Activated T-cell treated with anti-CD3 and anti-CD28 coated beads, Interleukin-2, amount 50 U/mL, for 4 hours (primary cell): Measurements from ENCODE around the gene DENND1B. TPM values are rescaled to one million over a fixed set of nuclear protein-coding genes. Genes with fewer than 3 reads are reported as not detected.

Experiments used
- ATAC-seq, 2 donors: fragments of 200-7000 bp; cut with Tn5 transposase; one replicate each; pipeline ENCODE4 v1.10.0; 2021
- DNase-seq: peaks from one replicate; pipeline ENCODE4 v3.0.0-alpha.2; 2020
- H3K27me3 Mint-ChIP-seq: one replicate; pipeline ENCODE4 v1.8.0; 2021; ENCODE audit warnings: low read depth, mixed read lengths
- H3K36me3 Mint-ChIP-seq: one replicate; pipeline ENCODE4 v1.8.0; 2022; ENCODE audit warnings: mixed read lengths; ENCODE audit not compliant: insufficient read depth
- H3K4me1 Mint-ChIP-seq: one replicate; pipeline ENCODE4 v1.8.0; 2021; ENCODE audit warnings: low read depth, mixed read lengths
- H3K4me3 Mint-ChIP-seq: one replicate; pipeline ENCODE4 v1.8.0; 2021; ENCODE audit warnings: mild to moderate bottlenecking, moderate library complexity, mixed read lengths
- H3K9me3 Mint-ChIP-seq: one replicate; pipeline ENCODE4 v1.8.0; 2021; ENCODE audit warnings: mixed read lengths
- total RNA-seq, 3 donors: library from RNA; stranded (reverse); gene quantifications; one replicate each; pipeline ENCODE4 v1.2.1, GENCODE V29; 2021

DENND1B gene
- total RNA-seq, 3 donors from 2014 or later: 7.7 to 9.0 (median 9.0) TPM

DNA sequence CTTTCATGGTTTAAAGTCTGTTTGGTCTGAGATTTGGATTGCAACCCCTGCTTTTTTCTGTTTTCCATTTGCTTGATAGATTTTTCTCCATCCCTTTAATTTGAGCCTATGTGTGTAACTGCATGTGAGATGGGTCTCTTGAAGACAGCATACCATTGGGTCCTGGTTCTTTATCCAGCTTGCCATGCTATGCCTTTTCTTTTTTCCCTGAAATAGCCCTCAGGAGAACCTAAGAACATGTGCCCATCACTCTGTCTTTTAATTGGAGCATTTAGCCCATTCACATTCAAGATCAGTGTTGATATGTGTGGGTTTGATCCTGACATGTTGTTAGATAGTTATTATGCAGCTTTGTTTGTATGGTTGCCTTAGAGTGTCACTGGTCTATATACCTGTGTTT lies 21.7 kb upstream of the DENND1B start:
- DNase-seq: no peak
- H3K4me1 Mint-ChIP-seq: no peaks in the 10 kb centered on the region
- H3K36me3 Mint-ChIP-seq: peaks cover 3% of the 10 kb centered on the region
- H3K27me3 Mint-ChIP-seq: no peaks in the 10 kb centered on the region
- H3K9me3 Mint-ChIP-seq: peaks cover 27% of the 10 kb centered on the region
- ATAC-seq: no peak
- no peak overlapping the region for H3K4me3 Mint-ChIP-seq

DNA sequence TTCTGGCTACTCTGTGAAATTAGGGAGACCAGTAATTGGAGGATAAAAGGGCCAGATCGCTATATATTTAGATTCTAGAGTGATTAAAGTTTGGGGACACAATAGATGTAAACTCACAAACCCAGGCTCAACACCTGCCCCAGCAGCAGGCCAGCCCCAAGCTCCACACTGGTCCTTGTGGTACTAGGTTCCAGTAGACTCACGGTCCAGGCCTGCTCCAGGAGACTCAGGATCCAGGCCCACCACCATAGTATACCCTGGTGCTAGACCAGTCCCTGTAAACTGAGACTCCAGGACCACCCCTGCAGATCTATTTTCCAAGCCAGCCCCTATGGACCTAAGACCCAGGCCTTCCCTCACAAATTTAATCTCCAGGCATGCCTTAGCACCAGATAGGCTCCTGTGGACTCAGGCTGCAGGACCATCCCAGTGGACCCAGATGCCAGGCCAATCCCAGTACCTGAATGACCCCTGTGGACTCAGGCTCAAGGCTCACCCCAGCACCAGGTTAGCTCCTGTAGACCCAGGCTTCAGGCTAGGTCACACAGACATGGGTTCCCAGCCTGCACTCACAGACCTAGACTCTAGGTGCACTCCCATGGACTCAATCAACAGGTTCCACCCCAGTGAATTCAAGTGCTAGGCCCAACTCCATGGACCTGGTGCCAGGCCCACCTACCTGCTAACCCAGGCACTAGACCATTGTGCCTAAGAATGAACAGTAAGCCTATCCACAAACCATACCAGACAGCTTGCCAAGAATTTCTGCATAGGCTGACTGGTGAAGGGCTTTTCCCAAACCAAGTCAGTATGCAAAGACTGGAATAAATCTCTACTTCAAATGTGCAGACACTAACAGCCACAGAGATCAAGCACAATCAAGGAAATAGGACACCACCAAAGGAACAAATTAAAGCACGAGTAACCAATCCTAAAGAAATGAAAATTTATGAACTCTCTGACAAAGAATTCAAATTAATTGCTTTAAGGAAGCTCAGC lies 13.8 kb upstream of the DENND1B start:
- DNase-seq: no peak
- no peaks in the 10 kb centered on the region for H3K36me3 Mint-ChIP-seq
- no peaks in the 10 kb centered on the region for H3K27me3 Mint-ChIP-seq
- no peaks in the 10 kb centered on the region for H3K9me3 Mint-ChIP-seq
- H3K4me1 Mint-ChIP-seq: no peaks in the 10 kb centered on the region
- peak in 1 of 2 donors; percentile 27 for ATAC-seq
- no peak overlapping the region for H3K4me3 Mint-ChIP-seq

DNA sequence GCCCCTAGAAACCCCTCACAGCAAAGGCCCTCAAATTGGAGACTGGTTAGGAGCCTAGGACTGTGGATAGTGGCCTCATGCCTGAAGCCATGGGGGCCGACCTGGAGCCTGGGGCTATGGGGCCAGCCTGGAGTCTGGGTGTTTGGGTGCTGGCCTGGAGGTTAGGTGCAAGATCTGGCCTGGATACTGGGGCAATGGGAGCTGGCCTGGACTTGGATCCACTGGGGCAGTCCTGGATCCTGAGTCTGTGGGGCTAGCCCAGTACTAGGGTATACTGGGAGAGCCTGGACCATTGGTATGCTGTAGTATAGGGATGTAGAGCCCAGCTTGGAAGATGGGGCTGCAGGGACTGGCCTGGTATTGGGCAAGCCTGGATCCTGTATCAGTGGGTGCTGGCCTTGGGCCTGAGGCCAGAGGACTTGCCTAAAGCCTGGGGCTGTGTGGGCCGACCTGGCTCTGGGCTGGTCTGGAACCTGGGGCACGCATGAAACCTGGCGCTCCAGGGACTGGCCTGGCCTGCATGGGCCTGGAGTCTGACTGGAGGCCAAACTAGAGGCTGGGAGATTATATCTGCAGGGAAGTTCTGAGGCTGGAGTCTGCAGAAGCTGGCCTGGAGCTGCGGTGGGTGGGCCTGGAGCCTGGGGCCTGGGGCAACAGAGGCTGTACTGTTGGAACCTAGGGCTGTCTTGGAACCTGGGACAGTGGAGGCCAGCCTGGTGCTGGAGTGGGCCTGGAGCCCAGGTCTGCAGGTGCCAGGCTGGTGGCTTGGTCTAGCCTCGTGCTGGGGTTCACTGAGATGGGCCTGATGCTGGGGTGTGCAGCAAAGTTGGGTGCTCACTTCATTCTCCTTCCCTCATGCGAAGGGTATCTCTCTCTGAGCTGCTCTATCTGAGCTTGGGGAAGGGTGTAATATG lies 12.6 kb upstream of the DENND1B start:
- Mint-ChIP-seq H3K4me3 (no peak overlapping the region), H3K36me3 (no peaks in the 10 kb centered on the region), H3K4me1 (no peaks in the 10 kb centered on the region), H3K9me3 (no peaks in the 10 kb centered on the region), H3K27me3 (no peaks in the 10 kb centered on the region)
- ATAC-seq (no peak), DNase-seq (no peak)

DNA sequence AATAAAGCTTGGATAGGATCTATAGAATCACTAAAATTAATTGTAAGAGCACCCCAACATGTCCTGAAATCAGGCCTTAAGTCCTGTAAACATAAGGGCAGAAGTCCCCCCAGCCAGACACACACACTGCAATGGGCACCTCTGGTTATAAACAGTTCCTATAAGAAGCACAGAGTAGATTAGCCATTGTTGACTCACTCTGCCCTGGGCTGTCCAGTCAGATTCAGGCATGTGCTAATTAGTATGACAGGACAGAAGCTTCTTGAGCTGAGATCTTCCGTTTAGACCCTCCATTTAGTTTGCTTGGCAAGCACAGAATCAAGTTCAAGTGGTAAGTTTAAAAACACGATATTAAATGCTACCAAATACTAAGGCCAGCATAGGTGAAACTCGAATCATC lies 11.8 kb upstream of the DENND1B start:
- H3K27me3 Mint-ChIP-seq: no peaks in the 10 kb centered on the region
- no peaks in the 10 kb centered on the region for H3K9me3 Mint-ChIP-seq
- peaks cover 2% of the 10 kb centered on the region for H3K4me1 Mint-ChIP-seq
- DNase-seq (no peak), ATAC-seq (no peak)
- H3K36me3 Mint-ChIP-seq: no peaks in the 10 kb centered on the region
- no peak overlapping the region for H3K4me3 Mint-ChIP-seq

DNA sequence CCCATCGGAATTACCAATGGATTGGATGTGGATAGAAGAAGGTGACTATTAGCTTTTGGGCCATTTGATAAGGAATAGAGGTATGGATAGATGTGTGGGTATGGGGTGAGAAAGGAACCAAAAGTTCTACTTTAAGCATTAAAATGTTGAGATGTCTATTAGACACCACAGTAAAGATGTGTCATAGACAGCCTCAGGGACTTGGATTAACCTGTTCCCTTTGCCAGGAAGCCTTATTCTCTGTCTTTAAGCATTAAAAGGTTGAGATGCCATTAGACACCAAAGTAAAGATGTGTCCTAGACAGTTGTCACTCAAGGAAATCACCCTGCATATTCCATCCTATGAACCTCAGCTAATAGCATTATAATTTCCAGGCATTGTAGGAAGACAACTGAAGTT lies 11.0 kb upstream of the DENND1B start:
- Mint-ChIP-seq H3K27me3 (no peaks in the 10 kb centered on the region), H3K36me3 (no peaks in the 10 kb centered on the region), H3K9me3 (no peaks in the 10 kb centered on the region), H3K4me3 (no peak overlapping the region), H3K4me1 (peaks cover 2% of the 10 kb centered on the region)
- DNase-seq: no peak
- ATAC-seq: no peak

DNA sequence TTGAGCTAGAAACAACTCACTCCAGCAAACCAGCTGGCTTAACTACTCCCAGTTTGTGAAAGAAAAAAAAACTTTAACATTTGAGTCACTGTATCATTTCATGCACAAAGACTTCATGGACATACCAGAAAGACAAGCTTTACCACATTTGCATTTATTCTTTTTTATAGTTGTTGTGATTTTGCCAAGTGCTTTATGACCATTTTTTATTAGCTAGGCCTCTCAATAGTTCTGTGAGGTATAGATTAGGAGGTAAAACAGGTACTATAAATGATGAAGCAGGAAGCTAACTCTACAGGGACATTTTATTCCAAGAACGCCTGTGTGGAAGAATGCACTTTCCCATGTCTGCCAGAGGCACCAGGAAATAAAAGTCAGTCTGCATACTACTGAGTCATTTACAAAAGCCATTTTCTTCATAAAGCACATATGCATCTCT lies 8.2 kb upstream of the DENND1B start:
- no peaks in the 10 kb centered on the region for H3K9me3 Mint-ChIP-seq
- no peaks in the 10 kb centered on the region for H3K27me3 Mint-ChIP-seq
- ATAC-seq: no peak
- no peak for DNase-seq
- H3K4me3 Mint-ChIP-seq: no peak overlapping the region
- peaks cover 11% of the 10 kb centered on the region for H3K4me1 Mint-ChIP-seq
- H3K36me3 Mint-ChIP-seq: no peaks in the 10 kb centered on the region

DNA sequence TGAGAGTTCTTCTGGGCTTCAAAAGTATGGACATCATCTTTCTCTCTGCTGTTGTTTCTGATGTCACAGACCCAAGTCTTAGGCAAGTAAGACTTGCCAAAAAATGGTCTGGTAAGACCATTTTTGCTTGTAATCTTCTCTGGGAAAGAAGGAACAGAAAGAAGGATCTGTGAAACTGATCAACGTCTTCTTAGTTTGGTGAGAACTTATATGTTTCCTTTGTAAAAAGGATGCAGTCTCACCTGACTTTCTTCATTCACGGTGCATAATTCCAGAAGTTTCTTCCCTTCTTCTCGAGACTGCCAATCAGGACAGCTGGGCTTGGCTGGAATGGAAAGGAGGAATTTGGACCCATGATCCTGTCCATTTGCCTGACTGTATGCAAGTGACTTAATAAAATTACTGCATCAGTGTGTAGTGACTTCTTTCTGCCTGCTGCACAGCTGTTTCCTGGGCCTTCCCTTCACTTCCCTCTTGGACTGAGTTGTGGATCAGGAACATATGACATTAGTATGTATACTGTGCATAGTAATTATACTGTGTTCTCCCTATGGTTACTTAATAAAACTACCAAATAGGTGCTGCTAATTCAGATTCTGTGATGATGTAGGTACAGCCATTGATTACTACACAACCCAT lies 7.6 kb upstream of the DENND1B start:
- no peak for DNase-seq
- ATAC-seq: no peak
- H3K27me3 Mint-ChIP-seq: no peaks in the 10 kb centered on the region
- H3K4me3 Mint-ChIP-seq: no peak overlapping the region
- H3K36me3 Mint-ChIP-seq: no peaks in the 10 kb centered on the region
- peaks cover 18% of the 10 kb centered on the region for H3K4me1 Mint-ChIP-seq
- H3K9me3 Mint-ChIP-seq: no peaks in the 10 kb centered on the region

DNA sequence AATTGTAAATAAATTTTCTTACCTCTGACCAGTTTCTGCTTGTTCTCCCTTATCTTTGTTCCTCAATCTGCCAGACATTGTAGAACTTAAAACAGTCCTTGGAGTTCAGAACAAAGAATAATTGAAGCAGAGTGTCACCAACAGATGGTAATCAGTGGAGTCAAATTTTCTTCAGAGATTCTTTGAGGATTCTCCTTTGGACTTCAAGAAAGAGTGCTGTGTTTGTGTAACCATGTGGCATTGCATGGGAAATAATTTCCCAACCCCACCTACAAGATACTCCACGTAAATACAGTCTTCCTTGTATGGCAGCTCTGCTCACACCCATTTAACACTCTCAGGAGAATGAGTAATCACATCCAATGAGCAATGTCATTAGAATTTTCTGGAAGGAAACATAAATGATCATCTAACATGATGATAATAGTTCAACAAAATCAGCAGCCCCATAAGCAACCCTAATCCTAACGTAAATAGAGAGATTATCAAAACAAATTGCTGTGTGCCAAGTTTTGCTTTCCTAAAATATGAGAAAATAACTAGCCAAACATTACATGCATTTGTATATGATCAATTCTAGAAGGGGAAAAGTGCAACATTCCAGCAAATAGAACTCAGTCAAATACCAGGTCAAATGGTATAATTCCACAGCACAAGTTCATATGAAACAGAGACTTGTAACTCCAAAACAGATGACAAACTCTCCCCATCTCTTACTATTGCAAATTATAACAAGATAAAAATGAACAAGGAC lies 6.9 kb upstream of the DENND1B start:
- Mint-ChIP-seq H3K4me1 (peaks cover 24% of the 10 kb centered on the region), H3K27me3 (no peaks in the 10 kb centered on the region), H3K36me3 (no peaks in the 10 kb centered on the region), H3K9me3 (no peaks in the 10 kb centered on the region), H3K4me3 (no peak overlapping the region)
- no peak for DNase-seq
- no peak for ATAC-seq

DNA sequence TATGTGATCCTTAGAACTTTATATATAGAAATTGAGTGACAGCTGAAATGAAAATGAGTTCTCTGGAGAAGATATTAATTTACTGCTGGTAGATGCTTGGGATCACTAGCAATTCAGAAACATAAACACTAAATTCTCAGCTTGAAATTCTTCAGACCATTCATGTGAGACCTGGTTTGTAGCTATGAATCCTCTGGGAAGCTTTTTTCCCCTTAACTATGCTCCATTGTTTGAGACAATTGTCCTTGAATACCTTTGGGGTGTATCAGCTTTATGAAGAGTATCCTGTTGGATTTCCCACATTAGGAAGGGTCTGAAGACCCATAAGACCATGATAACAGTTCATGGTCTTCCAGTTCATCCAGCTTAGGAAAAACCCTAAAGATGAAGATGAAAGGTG lies 4.6 kb upstream of the DENND1B start:
- Mint-ChIP-seq H3K4me3 (no peak overlapping the region), H3K36me3 (no peaks in the 10 kb centered on the region), H3K27me3 (no peaks in the 10 kb centered on the region), H3K4me1 (peaks cover 40% of the 10 kb centered on the region), H3K9me3 (no peaks in the 10 kb centered on the region)
- DNase-seq (no peak), ATAC-seq (no peak)

DNA sequence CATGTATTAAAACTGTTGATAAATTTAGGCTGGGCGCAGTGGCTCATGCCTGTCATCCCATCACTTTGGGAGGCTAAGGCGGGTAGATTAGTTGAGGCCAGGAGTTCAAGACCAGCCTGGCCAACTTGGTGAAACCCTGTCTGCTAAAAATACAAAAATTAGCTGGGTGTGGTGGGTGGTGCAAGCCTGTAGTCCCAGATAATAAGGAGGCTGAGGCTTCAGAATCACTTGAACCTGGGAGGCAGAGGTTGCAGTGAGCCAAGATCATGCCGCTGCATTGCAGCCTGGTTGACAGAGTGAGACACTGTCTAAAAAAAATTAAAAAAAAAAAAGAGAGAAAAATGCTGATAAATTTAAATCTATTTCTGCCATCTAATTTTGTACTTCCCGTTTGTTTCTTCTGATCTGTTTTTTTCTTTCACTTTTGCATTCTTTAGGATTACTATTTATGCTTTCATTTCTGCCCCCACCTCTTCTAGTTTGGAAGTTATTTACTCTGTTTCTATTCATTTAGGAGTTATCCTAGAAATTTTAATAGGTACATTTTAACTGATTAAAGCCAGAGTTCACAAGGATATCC lies 3.2 kb upstream of the DENND1B start:
- Mint-ChIP-seq H3K9me3 (no peaks in the 10 kb centered on the region), H3K27me3 (no peaks in the 10 kb centered on the region), H3K4me1 (peaks cover 50% of the 10 kb centered on the region), H3K4me3 (peak overlapping the region; percentile 52), H3K36me3 (no peaks in the 10 kb centered on the region)
- DNase-seq: no peak
- no peak for ATAC-seq

DNA sequence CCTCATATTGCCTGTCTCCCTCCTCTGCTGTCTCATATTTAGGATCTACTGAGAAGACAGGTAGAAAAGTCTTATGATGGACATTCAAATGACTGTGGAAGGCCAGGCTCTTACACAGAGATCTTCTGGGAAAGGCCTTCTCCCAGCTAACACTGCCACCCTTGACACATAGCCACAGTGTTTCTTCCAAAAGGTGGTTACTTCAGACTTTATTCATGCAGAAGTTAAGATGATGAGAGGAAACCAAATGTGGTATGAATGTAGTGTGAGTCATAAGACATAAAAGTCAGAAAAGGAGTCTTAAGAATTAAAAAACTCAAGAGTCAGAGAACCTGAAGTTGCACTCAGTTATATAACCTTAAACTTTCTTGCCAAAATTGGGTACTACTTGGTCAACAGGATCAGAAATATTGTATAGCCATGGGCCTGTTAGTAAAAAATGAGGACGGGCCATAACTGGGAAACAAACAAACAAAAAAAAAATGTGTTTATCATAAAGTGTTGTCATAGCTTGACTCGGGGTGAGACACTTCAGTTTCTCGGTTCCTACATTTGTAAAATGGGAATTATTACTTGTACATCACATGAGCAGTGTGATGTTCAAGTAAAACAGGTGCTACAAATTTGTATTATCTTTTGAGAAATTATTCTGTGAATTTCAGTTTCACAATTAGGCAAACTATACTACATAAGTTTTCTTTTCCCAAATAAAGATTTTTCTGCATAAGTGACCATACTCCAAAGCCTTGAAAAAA lies 1.2 kb upstream of the DENND1B start:
- DNase-seq: no peak
- no peaks in the 10 kb centered on the region for H3K36me3 Mint-ChIP-seq

DNA sequence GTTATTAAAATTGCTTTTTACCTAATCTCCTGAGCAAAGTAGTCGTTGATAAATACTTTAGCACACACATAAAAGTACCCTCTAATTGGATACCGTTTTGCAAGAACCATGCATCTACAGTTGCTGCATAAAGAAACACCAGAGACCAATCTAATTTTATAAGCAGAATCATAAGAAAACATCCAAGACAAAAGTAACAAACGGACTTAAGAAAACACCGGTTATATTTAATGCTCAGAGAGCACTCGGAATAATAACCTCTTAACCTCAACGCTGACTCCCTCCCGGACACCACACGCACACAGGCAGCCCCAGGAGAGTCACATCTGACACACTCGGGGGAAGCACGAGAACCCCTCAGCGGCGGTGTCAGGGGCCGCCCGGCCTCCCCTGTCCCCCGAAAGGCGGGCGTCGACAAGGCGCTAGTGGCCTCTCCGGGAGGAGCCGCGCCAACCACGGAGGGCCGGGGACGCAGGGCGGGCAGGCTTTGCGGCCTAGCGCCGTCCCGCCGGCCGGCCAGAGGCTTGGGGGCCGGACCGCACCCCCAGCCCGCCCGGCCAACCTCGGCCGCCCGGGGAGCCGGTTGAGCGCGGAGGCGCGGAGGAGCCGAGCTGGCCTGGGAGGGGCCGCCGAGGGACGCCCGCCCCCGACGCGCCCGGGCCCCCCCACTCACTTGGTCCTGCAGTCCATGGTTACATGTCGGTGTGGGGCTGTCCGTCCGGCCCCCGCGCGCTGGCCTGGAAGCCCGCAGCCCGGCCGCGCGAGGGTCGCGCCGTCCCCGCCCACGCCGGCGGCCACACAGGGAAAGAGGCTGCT lies 606 bp downstream of the DENND1B start:
- peaks cover 71% of the 10 kb centered on the region for H3K4me1 Mint-ChIP-seq
- DNase-seq (peak; percentile 44), ATAC-seq (peak; percentile 53 to 64)
- H3K4me3 Mint-ChIP-seq: peak overlapping the region; percentile 94
- no peaks in the 10 kb centered on the region for H3K9me3 Mint-ChIP-seq
- no peaks in the 10 kb centered on the region for H3K36me3 Mint-ChIP-seq
- no peaks in the 10 kb centered on the region for H3K27me3 Mint-ChIP-seq

More for the DNA sequence above, 1.2 kb upstream of the DENND1B start:
- peak overlapping the region; percentile 79 for H3K4me3 Mint-ChIP-seq
- H3K4me1 Mint-ChIP-seq: peaks cover 68% of the 10 kb centered on the region
- no peaks in the 10 kb centered on the region for H3K9me3 Mint-ChIP-seq
- ATAC-seq: peak; percentile 73 to 74
- no peaks in the 10 kb centered on the region for H3K27me3 Mint-ChIP-seq
